Effector CD8-positive, alpha-beta T cell (primary cell): ENCODE results near the gene OPHN1.
"Not testable (repeated sequence)": the region's sequence is repeated elsewhere in the genome, so short reads cannot be mapped to it uniquely, and the experiment has no call there.

Experiments used
- DNase-seq: peaks from one replicate; lab custom pipeline; 2025; lab: John Stamatoyannopoulos, UW

Gene OPHN1

GRCh38 chrX:68177542-68177941, 255.8 kb downstream of the OPHN1 start:
- no peak for DNase-seq

GRCh38 chrX:68175562-68175961, 257.7 kb downstream of the OPHN1 start:
- DNase-seq = no peak

- no peak for DNase-seq
These were observed 269.9 kb downstream of the OPHN1 start for GRCh38 chrX:68163441-68163840.

- no peak for DNase-seq
These were observed 285.4 kb downstream of the OPHN1 start for GRCh38 chrX:68147848-68148247.

- no peak for DNase-seq
These were observed 287.2 kb downstream of the OPHN1 start for GRCh38 chrX:68146054-68146453.

- DNase-seq = no peak
These were observed 293.5 kb downstream of the OPHN1 start for GRCh38 chrX:68139791-68140190.

- no peak for DNase-seq
These were observed 300.1 kb downstream of the OPHN1 start for GRCh38 chrX:68133181-68133580.

GRCh38 chrX:68132749-68133148, 300.5 kb downstream of the OPHN1 start:
- DNase-seq = no peak

- DNase-seq = no peak
These were observed 311.5 kb downstream of the OPHN1 start for GRCh38 chrX:68121835-68122234.

- DNase-seq = no peak
These were observed 311.9 kb downstream of the OPHN1 start for GRCh38 chrX:68121371-68121770.

- DNase-seq = no peak
These were observed 317.9 kb downstream of the OPHN1 start for GRCh38 chrX:68115371-68115770.

GRCh38 chrX:68114573-68115129, 318.6 kb downstream of the OPHN1 start:
- DNase-seq = no peak

GRCh38 chrX:68113837-68114572, 319.3 kb downstream of the OPHN1 start:
- DNase-seq = no peak

- no peak for DNase-seq
These were observed 321.0 kb downstream of the OPHN1 start for GRCh38 chrX:68112321-68112720.

GRCh38 chrX:68109162-68109561, 324.1 kb downstream of the OPHN1 start:
- DNase-seq = no peak

GRCh38 chrX:68098431-68098830, 334.9 kb downstream of the OPHN1 start:
- DNase-seq = no peak

GRCh38 chrX:68090266-68090665, 343.0 kb downstream of the OPHN1 start:
- no peak for DNase-seq

GRCh38 chrX:68087526-68087925, 345.8 kb downstream of the OPHN1 start:
- DNase-seq = no peak

- DNase-seq = no peak
These were observed 346.6 kb downstream of the OPHN1 start for GRCh38 chrX:68086709-68087108.

- no peak for DNase-seq
These were observed 348.5 kb downstream of the OPHN1 start for GRCh38 chrX:68084765-68085164.

GRCh38 chrX:68083510-68083909, 349.8 kb downstream of the OPHN1 start:
- no peak for DNase-seq

GRCh38 chrX:68079961-68080360, 353.3 kb downstream of the OPHN1 start:
- no peak for DNase-seq

GRCh38 chrX:68078801-68079200, 354.5 kb downstream of the OPHN1 start:
- not testable (repeated sequence) for DNase-seq

- DNase-seq = no peak
These were observed 355.9 kb downstream of the OPHN1 start for GRCh38 chrX:68077378-68077777.
